ENCODE measurements around the gene IFNA13.

The IFNA13 gene

GRCh38 chr9:21399956-21400355 is 32.1 kb upstream of the IFNA13 start:
- Histone ChIP-seq H3K36me3 (replicated peaks; ENCODE audit: insufficient read depth, low read length) (no peaks in the 10 kb centered on the region), H3K27me3 (replicated peaks; ENCODE audit: insufficient read depth, low read length) (no peaks in the 10 kb centered on the region), H3K9me3 (replicated peaks; ENCODE audit: insufficient read depth, low read length) (no peaks in the 10 kb centered on the region), H3K79me2 (ENCODE audit: low read length) (no peaks in the 10 kb centered on the region), H3K9me2 (replicated peaks; ENCODE audit: insufficient read depth, low read length) (no peaks in the 10 kb centered on the region), H2AFZ (ENCODE audit: low read length) (no peak overlapping the region), H3K27ac (ENCODE audit: low read length) (no peak overlapping the region), H3K9ac (ENCODE audit: low read length) (no peak overlapping the region), H3F3A (ENCODE audit: insufficient read depth, low read length) (peaks cover 5% of the 10 kb centered on the region; the same call in 1 of the 2 replicates), H4K20me1 (ENCODE audit: insufficient read depth, low read length) (no peaks in the 10 kb centered on the region), H3K4me3 (ENCODE audit: low read length) (no peak overlapping the region), H3K4me2 (ENCODE audit: low read depth, low read length) (no peak overlapping the region), H3K4me1 (ENCODE audit: low read length) (0 out of 2 replicates have a peak, but pooled peaks cover 3% of the 10 kb centered on the region)
- no peak for DNase-seq
- no peak for TF ChIP-seq EZH2phosphoT487 (IDR thresholded peaks at IDR 0.05; ENCODE audit: low read length)
- no peak for TF ChIP-seq CTCF (IDR thresholded peaks at IDR 0.05; ENCODE audit: low read length)
- no peak for TF ChIP-seq EZH2 (optimal IDR thresholded peaks at IDR 0.05; ENCODE audit: low read depth, low read length)

GRCh38 chr9:21398955-21399489 is 31.2 kb upstream of the IFNA13 start:
- Histone ChIP-seq H3K36me3 (replicated peaks; ENCODE audit: insufficient read depth, low read length) (no peaks in the 10 kb centered on the region), H2AFZ (ENCODE audit: low read length) (no peak overlapping the region), H3K27me3 (replicated peaks; ENCODE audit: insufficient read depth, low read length) (no peaks in the 10 kb centered on the region)

GRCh38 chr9:21395778-21396717 is 28.2 kb upstream of the IFNA13 start:
- Histone ChIP-seq H4K20me1 (ENCODE audit: insufficient read depth, low read length) (no peaks in the 10 kb centered on the region), H3K4me1 (ENCODE audit: low read length) (0 out of 2 replicates have a peak, but pooled peaks cover 3% of the 10 kb centered on the region), H3K9ac (ENCODE audit: low read length) (no peak overlapping the region), H3K36me3 (replicated peaks; ENCODE audit: insufficient read depth, low read length) (no peaks in the 10 kb centered on the region), H3K9me3 (replicated peaks; ENCODE audit: insufficient read depth, low read length) (no peaks in the 10 kb centered on the region), H2AFZ (ENCODE audit: low read length) (no peak overlapping the region), H3K27me3 (replicated peaks; ENCODE audit: insufficient read depth, low read length) (no peaks in the 10 kb centered on the region), H3K27ac (ENCODE audit: low read length) (no peak overlapping the region), H3K4me2 (ENCODE audit: low read depth, low read length) (no peak overlapping the region), H3F3A (ENCODE audit: insufficient read depth, low read length) (peaks cover 5% of the 10 kb centered on the region; the same call in 1 of the 2 replicates), H3K9me2 (replicated peaks; ENCODE audit: insufficient read depth, low read length) (no peaks in the 10 kb centered on the region), H3K4me3 (ENCODE audit: low read length) (no peak overlapping the region), H3K79me2 (ENCODE audit: low read length) (no peaks in the 10 kb centered on the region)
- DNase-seq, result no peak
- no peak for TF ChIP-seq EZH2 (optimal IDR thresholded peaks at IDR 0.05; ENCODE audit: low read depth, low read length)
- no peak for TF ChIP-seq EZH2phosphoT487 (IDR thresholded peaks at IDR 0.05; ENCODE audit: low read length)

More at GRCh38 chr9:21398955-21399489, 31.2 kb upstream of the IFNA13 start:
- H3K9ac ChIP-seq (ENCODE audit: low read length), result no peak overlapping the region
- H3K9me2 ChIP-seq (replicated peaks; ENCODE audit: insufficient read depth, low read length), result no peaks in the 10 kb centered on the region
- H3K27ac ChIP-seq (ENCODE audit: low read length), result no peak overlapping the region
- no peaks in the 10 kb centered on the region for H4K20me1 ChIP-seq (ENCODE audit: insufficient read depth, low read length)
- H3F3A ChIP-seq (ENCODE audit: insufficient read depth, low read length), result peaks cover 5% of the 10 kb centered on the region; the same call in 1 of the 2 replicates
- H3K4me3 ChIP-seq (ENCODE audit: low read length), result no peak overlapping the region
- H3K4me1 ChIP-seq (ENCODE audit: low read length), result 0 out of 2 replicates have a peak, but pooled peaks cover 3% of the 10 kb centered on the region
- no peaks in the 10 kb centered on the region for H3K79me2 ChIP-seq (ENCODE audit: low read length)
- no peaks in the 10 kb centered on the region for H3K9me3 ChIP-seq (replicated peaks; ENCODE audit: insufficient read depth, low read length)
- TF ChIP-seq EZH2 (optimal IDR thresholded peaks at IDR 0.05; ENCODE audit: low read depth, low read length), result no peak
- TF ChIP-seq CTCF (IDR thresholded peaks at IDR 0.05; ENCODE audit: low read length), result no peak
- no peak for TF ChIP-seq EZH2phosphoT487 (IDR thresholded peaks at IDR 0.05; ENCODE audit: low read length)
- peak; percentile 61 for DNase-seq
- H3K4me2 ChIP-seq (ENCODE audit: low read depth, low read length), result peak overlapping the region; percentile 9; the same call in 1 of the 2 replicates

Data from MM.1S (cell line).